Activated CD4-positive, alpha-beta T cell treated with anti-CD3 and anti-CD28 coated beads, Interleukin-2, amount 10 ng/mL, durations not matched to agents 24 days and 14 days (primary cell): ENCODE results near the gene ZNF644. TPM values are rescaled to one million over a fixed set of nuclear protein-coding genes. Genes with fewer than 3 reads are reported as not detected.

Experiments
- DNase-seq: peaks from one replicate; pipeline ENCODE4 v3.0.0; 2022
- H3K27ac Mint-ChIP-seq: one replicate; pipeline ENCODE4 v1.8.0; 2022; ENCODE audit warnings: mild to moderate bottlenecking, mixed read lengths
- H3K27me3 Mint-ChIP-seq: one replicate; pipeline ENCODE4 v1.8.0; 2022; ENCODE audit warnings: mixed read lengths
- H3K36me3 Mint-ChIP-seq: one replicate; pipeline ENCODE4 v1.8.0; 2022; ENCODE audit warnings: low read depth, mild to moderate bottlenecking, mixed read lengths
- H3K4me1 Mint-ChIP-seq: one replicate; pipeline ENCODE4 v1.8.0; 2021; ENCODE audit warnings: mixed read lengths
- H3K4me3 Mint-ChIP-seq: one replicate; pipeline ENCODE4 v1.8.0; 2022; ENCODE audit warnings: mild to moderate bottlenecking, moderate library complexity, mixed read lengths
- H3K9me3 Mint-ChIP-seq: one replicate; pipeline ENCODE4 v1.8.0; 2021; ENCODE audit warnings: mixed read lengths
- intact Hi-C: fragments of 100-400 bp; cut with micrococcal nuclease; formaldehyde crosslinking; loops from one replicate; pipeline ENCODE4 v1.15.1; 2023
- total RNA-seq: library from RNA; stranded (reverse); gene quantifications from 2 replicates; pipeline ENCODE4 v1.2.3, GENCODE V29; 2022

ZNF644 gene
- total RNA-seq, 1 donor from 2014 or later: 57.7 TPM

GRCh38 chr1:91038582-91038981, 16.7 kb upstream of the ZNF644 start:
- Mint-ChIP-seq H3K4me3 (no peak overlapping the region), H3K4me1 (no peaks in the 10 kb centered on the region), H3K36me3 (no peaks in the 10 kb centered on the region), H3K27me3 (peaks cover 8% of the 10 kb centered on the region), H3K27ac (no peak overlapping the region), H3K9me3 (peaks cover 6% of the 10 kb centered on the region)
- intact Hi-C loops: no loop called here
- no peak for DNase-seq

GRCh38 chr1:91036894-91037829, 15.3 kb upstream of the ZNF644 start:
- H3K27me3 Mint-ChIP-seq: peaks cover 12% of the 10 kb centered on the region
- no peak overlapping the region for H3K27ac Mint-ChIP-seq

GRCh38 chr1:91032349-91032748, 10.5 kb upstream of the ZNF644 start:
- H3K4me3 Mint-ChIP-seq: no peak overlapping the region
- H3K36me3 Mint-ChIP-seq: no peaks in the 10 kb centered on the region
- H3K27me3 Mint-ChIP-seq: peaks cover 17% of the 10 kb centered on the region
- no peak for DNase-seq
- intact Hi-C loops: no loop called here
- no peaks in the 10 kb centered on the region for H3K9me3 Mint-ChIP-seq
- no peaks in the 10 kb centered on the region for H3K4me1 Mint-ChIP-seq
- H3K27ac Mint-ChIP-seq: no peak overlapping the region

More at GRCh38 chr1:91036894-91037829, 15.3 kb upstream of the ZNF644 start:
- H3K36me3 Mint-ChIP-seq: no peaks in the 10 kb centered on the region
- H3K9me3 Mint-ChIP-seq: peaks cover 6% of the 10 kb centered on the region
- intact Hi-C loops: no loop called here
- no peak for DNase-seq
- H3K4me1 Mint-ChIP-seq: no peaks in the 10 kb centered on the region
- H3K4me3 Mint-ChIP-seq: no peak overlapping the region

- no peaks in the 10 kb centered on the region for H3K9me3 Mint-ChIP-seq
- no peak for DNase-seq
- H3K27me3 Mint-ChIP-seq: peaks cover 16% of the 10 kb centered on the region
- no peak overlapping the region for H3K27ac Mint-ChIP-seq
- intact Hi-C loops: no loop called here
- H3K4me3 Mint-ChIP-seq: no peak overlapping the region
- no peaks in the 10 kb centered on the region for H3K4me1 Mint-ChIP-seq
- H3K36me3 Mint-ChIP-seq: no peaks in the 10 kb centered on the region
Measured at GRCh38 chr1:91031081-91031480, 9.2 kb upstream of the ZNF644 start.

- H3K4me1 Mint-ChIP-seq: peaks cover 7% of the 10 kb centered on the region
- no peaks in the 10 kb centered on the region for H3K9me3 Mint-ChIP-seq
- no peak for DNase-seq
- intact Hi-C loops: no loop called here
- no peaks in the 10 kb centered on the region for H3K36me3 Mint-ChIP-seq
- H3K27ac Mint-ChIP-seq: no peak overlapping the region
- peaks cover 11% of the 10 kb centered on the region for H3K27me3 Mint-ChIP-seq
- H3K4me3 Mint-ChIP-seq: no peak overlapping the region
Measured at GRCh38 chr1:91026777-91027176, 4.9 kb upstream of the ZNF644 start.

- intact Hi-C loops: no loop called here
- Mint-ChIP-seq H3K4me3 (no peak overlapping the region), H3K27me3 (peaks cover 9% of the 10 kb centered on the region), H3K27ac (no peak overlapping the region), H3K36me3 (no peaks in the 10 kb centered on the region), H3K4me1 (peaks cover 7% of the 10 kb centered on the region), H3K9me3 (no peaks in the 10 kb centered on the region)
- DNase-seq: no peak
Measured at GRCh38 chr1:91026320-91026719, 4.5 kb upstream of the ZNF644 start.

- DNase-seq: no peak
- peaks cover 2% of the 10 kb centered on the region for H3K27me3 Mint-ChIP-seq
- no peak overlapping the region for H3K27ac Mint-ChIP-seq
- peaks cover 10% of the 10 kb centered on the region for H3K36me3 Mint-ChIP-seq
- no peaks in the 10 kb centered on the region for H3K9me3 Mint-ChIP-seq
- H3K4me1 Mint-ChIP-seq: peaks cover 21% of the 10 kb centered on the region
- intact Hi-C loops: loop anchor here (5.0 kb wide), 3 partner anchors 478 to 1808 kb away; partner anchors contain the start of genes CDC7 and RPL5
- no peak overlapping the region for H3K4me3 Mint-ChIP-seq
Measured at GRCh38 chr1:91024481-91025119, 2.8 kb upstream of the ZNF644 start.

- Mint-ChIP-seq H3K9me3 (no peaks in the 10 kb centered on the region), H3K36me3 (peaks cover 27% of the 10 kb centered on the region), H3K4me3 (peak overlapping the region; percentile 96), H3K4me1 (peaks cover 41% of the 10 kb centered on the region), H3K27me3 (peaks cover 2% of the 10 kb centered on the region), H3K27ac (peak overlapping the region; percentile 100)
- intact Hi-C loops: loop anchor here (1.0 to 5.0 kb wide), 4 partner anchors 171 to 1810 kb away; partner anchors contain the start of genes CDC7 and RPL5
- DNase-seq: no peak
Measured at GRCh38 chr1:91022518-91022929, 689 bp upstream of the ZNF644 start.

GRCh38 chr1:91020967-91021685, 709 bp downstream of the ZNF644 start:
- intact Hi-C loops: loop anchor here (5.0 kb wide), 3 partner anchors 481 to 1811 kb away; partner anchors contain the start of genes CDC7 and RPL5
- H3K4me3 Mint-ChIP-seq: peak overlapping the region; percentile 96
- peak overlapping the region; percentile 92 for H3K27ac Mint-ChIP-seq
- peak; percentile 91 for DNase-seq
- H3K27me3 Mint-ChIP-seq: no peaks in the 10 kb centered on the region
- peaks cover 44% of the 10 kb centered on the region for H3K4me1 Mint-ChIP-seq
- no peaks in the 10 kb centered on the region for H3K9me3 Mint-ChIP-seq
- peaks cover 27% of the 10 kb centered on the region for H3K36me3 Mint-ChIP-seq

GRCh38 chr1:91020486-91020885, 1.3 kb downstream of the ZNF644 start:
- DNase-seq: no peak
- Mint-ChIP-seq H3K9me3 (no peaks in the 10 kb centered on the region), H3K36me3 (peaks cover 30% of the 10 kb centered on the region), H3K4me1 (peaks cover 49% of the 10 kb centered on the region), H3K4me3 (peak overlapping the region; percentile 96), H3K27me3 (no peaks in the 10 kb centered on the region), H3K27ac (peak overlapping the region; percentile 92)
- intact Hi-C loops: loop anchor here (5.0 kb wide), 3 partner anchors 482 to 1812 kb away; partner anchors contain the start of genes CDC7 and RPL5

GRCh38 chr1:91018006-91018405, 3.8 kb downstream of the ZNF644 start:
- Mint-ChIP-seq H3K4me1 (peaks cover 58% of the 10 kb centered on the region), H3K4me3 (peak overlapping the region; percentile 22), H3K27ac (peak overlapping the region; percentile 10), H3K27me3 (no peaks in the 10 kb centered on the region), H3K9me3 (no peaks in the 10 kb centered on the region), H3K36me3 (peaks cover 36% of the 10 kb centered on the region)
- DNase-seq: no peak
- intact Hi-C loops: no loop called here

- no peaks in the 10 kb centered on the region for H3K27me3 Mint-ChIP-seq
- intact Hi-C loops: no loop called here
- H3K4me1 Mint-ChIP-seq: peaks cover 62% of the 10 kb centered on the region
- H3K27ac Mint-ChIP-seq: no peak overlapping the region
- no peaks in the 10 kb centered on the region for H3K9me3 Mint-ChIP-seq
- no peak overlapping the region for H3K4me3 Mint-ChIP-seq
- H3K36me3 Mint-ChIP-seq: peaks cover 42% of the 10 kb centered on the region
- no peak for DNase-seq
Measured at GRCh38 chr1:91015794-91016550, 5.9 kb downstream of the ZNF644 start.

- H3K27ac Mint-ChIP-seq: no peak overlapping the region
- peaks cover 56% of the 10 kb centered on the region for H3K4me1 Mint-ChIP-seq
- DNase-seq: no peak
- H3K27me3 Mint-ChIP-seq: no peaks in the 10 kb centered on the region
- intact Hi-C loops: no loop called here
- no peaks in the 10 kb centered on the region for H3K9me3 Mint-ChIP-seq
- H3K36me3 Mint-ChIP-seq: peaks cover 39% of the 10 kb centered on the region
- no peak overlapping the region for H3K4me3 Mint-ChIP-seq
Measured at GRCh38 chr1:91015358-91015780, 6.5 kb downstream of the ZNF644 start.
